ENCODE data around the gene NFIC. TPM values are rescaled to one million over a fixed set of nuclear protein-coding genes. Genes with fewer than 3 reads are reported as not detected.

The NFIC gene
- total and polyA plus RNA-seq, 3 donors from 2014 or later, result 56.5 to 127 (median 113) TPM

GRCh38 chr19:3343619-3344502 lies 22.5 kb upstream of the NFIC start:
- Histone ChIP-seq H3K27me3 (no peaks in the 10 kb centered on the region), H3K4me3 (peak overlapping the region; percentile 31 to 60), H3K9me3 (no peaks in the 10 kb centered on the region), H3K36me3 (ENCODE audit: low read depth, missing control alignments) (no peaks in the 10 kb centered on the region), H3K27ac (peak overlapping the region; percentile 63 to 74), H3K4me1 (peaks cover 24% of the 10 kb centered on the region)
- peak; percentile 88 for DNase-seq
- 18 to 19% methylated on average over 13 to 25 of the region's 26 CpGs for WGBS, 2 donors
- intact Hi-C loops (cut with DNase I; ENCODE audit: low total_unique reads), result no loop called here
- TF ChIP-seq, protein P1, sequence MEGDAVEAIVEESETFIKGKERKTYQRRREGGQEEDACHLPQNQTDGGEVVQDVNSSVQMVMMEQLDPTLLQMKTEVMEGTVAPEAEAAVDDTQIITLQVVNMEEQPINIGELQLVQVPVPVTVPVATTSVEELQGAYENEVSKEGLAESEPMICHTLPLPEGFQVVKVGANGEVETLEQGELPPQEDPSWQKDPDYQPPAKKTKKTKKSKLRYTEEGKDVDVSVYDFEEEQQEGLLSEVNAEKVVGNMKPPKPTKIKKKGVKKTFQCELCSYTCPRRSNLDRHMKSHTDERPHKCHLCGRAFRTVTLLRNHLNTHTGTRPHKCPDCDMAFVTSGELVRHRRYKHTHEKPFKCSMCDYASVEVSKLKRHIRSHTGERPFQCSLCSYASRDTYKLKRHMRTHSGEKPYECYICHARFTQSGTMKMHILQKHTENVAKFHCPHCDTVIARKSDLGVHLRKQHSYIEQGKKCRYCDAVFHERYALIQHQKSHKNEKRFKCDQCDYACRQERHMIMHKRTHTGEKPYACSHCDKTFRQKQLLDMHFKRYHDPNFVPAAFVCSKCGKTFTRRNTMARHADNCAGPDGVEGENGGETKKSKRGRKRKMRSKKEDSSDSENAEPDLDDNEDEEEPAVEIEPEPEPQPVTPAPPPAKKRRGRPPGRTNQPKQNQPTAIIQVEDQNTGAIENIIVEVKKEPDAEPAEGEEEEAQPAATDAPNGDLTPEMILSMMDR (IDR thresholded peaks at IDR 0.05), result no peak
- no peak for TF ChIP-seq POLR2A (IDR thresholded peaks at IDR 0.05)

DNA sequence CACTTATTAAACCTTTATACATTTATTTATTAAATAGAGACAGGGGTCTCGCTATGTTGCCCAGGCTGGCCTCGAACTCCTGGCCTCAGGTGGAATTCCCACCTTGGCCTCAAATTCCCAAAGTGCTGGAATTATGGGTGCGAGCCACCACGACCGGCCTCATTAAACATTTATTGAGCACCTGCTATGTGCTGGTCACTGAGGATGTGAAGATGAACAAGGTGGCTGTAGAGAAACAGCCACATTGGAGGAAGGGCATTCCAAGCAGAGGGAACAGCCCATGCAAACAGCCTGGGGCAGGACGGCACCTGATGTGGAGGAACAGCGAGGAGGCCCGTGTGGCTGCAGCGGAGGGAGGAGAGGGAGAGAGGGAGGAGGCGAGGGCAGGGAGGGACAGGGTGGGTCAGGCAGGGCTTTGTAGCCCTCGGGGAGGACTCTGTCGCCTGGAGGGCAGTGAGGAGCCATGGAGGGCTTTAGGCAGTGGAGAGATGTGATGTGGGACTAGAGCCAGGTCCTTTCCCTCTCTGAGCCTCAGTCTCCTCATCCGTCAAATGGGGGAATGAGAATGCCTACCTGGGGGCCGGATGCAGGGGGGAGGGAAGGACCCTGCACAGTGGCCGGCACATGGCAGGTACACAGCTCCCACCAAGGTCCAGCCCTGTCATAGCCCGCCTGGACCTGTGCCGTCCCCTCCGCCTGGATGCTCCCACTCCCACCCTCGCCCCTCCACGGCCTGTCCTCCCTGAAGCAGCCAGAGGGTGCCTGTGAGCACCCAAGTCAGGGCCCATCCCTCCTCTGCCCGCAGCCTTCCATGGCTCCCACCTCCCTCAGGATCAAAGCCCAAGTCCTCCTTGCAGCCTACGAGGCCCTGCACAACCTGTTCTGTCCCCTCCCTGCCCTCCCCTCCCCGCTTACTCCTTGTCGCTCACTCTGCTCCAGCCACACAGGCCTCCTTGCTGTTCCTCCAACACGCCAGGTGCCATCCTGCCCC lies 21.5 kb upstream of the NFIC start:
- WGBS, 2 donors, result 78 to 87% methylated on average over 19 to 25 of the region's 25 CpGs
- H3K4me1 ChIP-seq, result peaks cover 23% of the 10 kb centered on the region

DNA sequence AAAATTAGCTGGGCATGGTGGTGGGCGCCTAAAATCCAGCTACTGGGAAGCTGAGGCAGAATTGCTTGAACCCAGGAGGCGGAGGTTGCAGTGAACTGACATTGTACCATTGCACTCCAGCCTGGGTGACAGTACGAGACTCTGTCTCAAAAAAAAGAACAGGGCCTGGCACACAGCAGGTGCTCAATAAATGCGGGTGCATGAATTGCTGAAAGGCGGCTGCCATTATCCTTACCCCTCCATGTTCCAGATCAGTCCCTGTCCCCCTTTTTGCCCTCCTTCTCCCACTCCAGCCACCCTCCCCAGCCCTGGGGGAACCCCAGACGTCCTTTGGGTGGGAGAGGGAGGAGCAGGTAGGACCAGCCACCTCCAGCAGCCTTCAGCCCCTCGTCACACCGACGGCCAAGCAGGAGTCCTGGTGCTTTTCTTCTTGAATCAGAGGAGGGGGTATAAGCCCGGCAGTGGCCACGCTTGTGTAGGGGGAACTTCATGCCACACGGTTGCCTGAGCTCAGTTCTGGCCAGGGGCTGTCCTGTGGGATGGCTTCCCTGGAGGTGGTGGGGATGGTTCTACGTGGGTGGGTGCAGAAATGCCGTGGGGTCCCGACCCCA lies 20.4 kb upstream of the NFIC start:
- TF ChIP-seq, protein P1 (IDR thresholded peaks at IDR 0.05), result no peak
- DNase-seq, result no peak
- H3K27me3 ChIP-seq, result no peaks in the 10 kb centered on the region
- no peak overlapping the region for H3K4me3 ChIP-seq
- WGBS, 2 donors, result 63 to 69% methylated on average over 13 to 15 of the region's 15 CpGs
- peaks cover 23% of the 10 kb centered on the region for H3K4me1 ChIP-seq
- H3K27ac ChIP-seq, result peak overlapping the region; percentile 76 to 85
- H3K9me3 ChIP-seq, result no peaks in the 10 kb centered on the region
- intact Hi-C loops (cut with DNase I; ENCODE audit: low total_unique reads), result no loop called here
- no peaks in the 10 kb centered on the region for H3K36me3 ChIP-seq (ENCODE audit: low read depth, missing control alignments)

More for the DNA sequence above, 21.5 kb upstream of the NFIC start:
- H3K9me3 ChIP-seq, result no peaks in the 10 kb centered on the region
- intact Hi-C loops (cut with DNase I; ENCODE audit: low total_unique reads), result no loop called here
- H3K36me3 ChIP-seq (ENCODE audit: low read depth, missing control alignments), result no peaks in the 10 kb centered on the region
- no peaks in the 10 kb centered on the region for H3K27me3 ChIP-seq
- no peak overlapping the region for H3K4me3 ChIP-seq
- DNase-seq, result no peak
- no peak for TF ChIP-seq POLR2A (IDR thresholded peaks at IDR 0.05)
- TF ChIP-seq, protein P1 (IDR thresholded peaks at IDR 0.05), result no peak
- H3K27ac ChIP-seq, result no peak overlapping the region

- Histone ChIP-seq H3K36me3 (ENCODE audit: low read depth, missing control alignments) (no peaks in the 10 kb centered on the region), H3K27ac (peak overlapping the region; percentile 76 to 85), H3K9me3 (no peaks in the 10 kb centered on the region), H3K4me3 (no peak overlapping the region), H3K27me3 (no peaks in the 10 kb centered on the region), H3K4me1 (peaks cover 23% of the 10 kb centered on the region)
- 25 to 34% methylated on average over 21 to 23 of the region's 23 CpGs for WGBS, 2 donors
- intact Hi-C loops (cut with DNase I; ENCODE audit: low total_unique reads), result no loop called here
- TF ChIP-seq POLR2A (IDR thresholded peaks at IDR 0.05), result no peak
- TF ChIP-seq, protein P1 (IDR thresholded peaks at IDR 0.05), result no peak
- DNase-seq, result peak; percentile 70
These were observed 19.6 kb upstream of the NFIC start for GRCh38 chr19:3346677-3347353.
